GM12864 (cell line): ENCODE results near the gene PLAGL2.

Source experiments
- DNase-seq: peaks from one replicate; pipeline ENCODE4 v3.0.0-alpha.2; 2011; ENCODE audit warnings: low read depth
- H3K4me3 ChIP-seq: 2 replicates; pipeline ENCODE4 v1.5.1; 2011; ENCODE audit warnings: mild to moderate bottlenecking, low read depth, low read length, control low read depth
- TF ChIP-seq, protein P1 (sequence below): IDR thresholded peaks from 2 replicates; pipeline ENCODE4 v1.5.1; 2011; ENCODE audit warnings: low read depth, mild to moderate bottlenecking, moderate library complexity, low read length, control low read depth, inconsistent platforms; ENCODE audit errors: missing control alignments

Gene PLAGL2

DNA sequence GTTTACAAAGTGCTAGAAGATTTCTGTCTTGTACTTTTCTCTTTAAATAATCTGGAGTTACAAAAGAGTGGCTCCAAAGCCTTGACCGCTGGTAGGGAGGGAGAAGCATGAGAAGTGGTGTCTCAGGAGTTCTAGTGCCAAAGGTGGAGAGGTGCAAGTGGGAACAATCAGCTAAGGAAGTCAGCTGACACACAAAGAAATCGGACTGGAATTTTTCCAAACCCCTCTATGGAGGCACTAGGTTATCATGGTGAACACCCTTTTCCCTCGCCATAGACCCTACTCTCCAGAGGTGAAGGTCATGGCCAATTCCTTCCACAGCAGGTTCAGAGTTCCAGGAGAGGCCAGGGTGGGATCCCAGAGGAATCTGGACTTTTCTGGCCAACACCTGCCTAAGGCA, 14.8 kb downstream of the PLAGL2 start:
- DNase-seq = no peak
- TF ChIP-seq, protein P1, sequence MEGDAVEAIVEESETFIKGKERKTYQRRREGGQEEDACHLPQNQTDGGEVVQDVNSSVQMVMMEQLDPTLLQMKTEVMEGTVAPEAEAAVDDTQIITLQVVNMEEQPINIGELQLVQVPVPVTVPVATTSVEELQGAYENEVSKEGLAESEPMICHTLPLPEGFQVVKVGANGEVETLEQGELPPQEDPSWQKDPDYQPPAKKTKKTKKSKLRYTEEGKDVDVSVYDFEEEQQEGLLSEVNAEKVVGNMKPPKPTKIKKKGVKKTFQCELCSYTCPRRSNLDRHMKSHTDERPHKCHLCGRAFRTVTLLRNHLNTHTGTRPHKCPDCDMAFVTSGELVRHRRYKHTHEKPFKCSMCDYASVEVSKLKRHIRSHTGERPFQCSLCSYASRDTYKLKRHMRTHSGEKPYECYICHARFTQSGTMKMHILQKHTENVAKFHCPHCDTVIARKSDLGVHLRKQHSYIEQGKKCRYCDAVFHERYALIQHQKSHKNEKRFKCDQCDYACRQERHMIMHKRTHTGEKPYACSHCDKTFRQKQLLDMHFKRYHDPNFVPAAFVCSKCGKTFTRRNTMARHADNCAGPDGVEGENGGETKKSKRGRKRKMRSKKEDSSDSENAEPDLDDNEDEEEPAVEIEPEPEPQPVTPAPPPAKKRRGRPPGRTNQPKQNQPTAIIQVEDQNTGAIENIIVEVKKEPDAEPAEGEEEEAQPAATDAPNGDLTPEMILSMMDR = no peak
- no peak overlapping the region for H3K4me3 ChIP-seq

DNA sequence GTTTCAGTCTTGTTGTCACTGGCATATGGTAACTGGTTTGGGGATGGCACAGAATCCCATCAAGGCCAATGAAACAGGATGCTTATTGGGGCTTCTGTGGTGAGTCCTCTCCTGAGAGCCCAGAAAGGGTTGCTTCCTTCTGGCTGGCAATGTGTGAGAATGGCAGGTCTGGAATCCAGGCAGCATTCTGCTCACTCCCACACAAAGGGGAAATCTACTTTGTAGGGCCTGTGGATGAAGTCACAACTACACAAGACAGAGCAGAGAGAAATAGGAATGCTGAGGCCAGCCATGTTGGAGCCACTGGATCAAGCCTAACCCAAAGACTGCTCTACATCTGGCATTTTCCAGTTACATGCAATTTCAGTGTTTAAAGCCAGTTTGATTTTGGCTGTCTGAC, 15.7 kb downstream of the PLAGL2 start:
- no peak overlapping the region for H3K4me3 ChIP-seq
- TF ChIP-seq, protein P1 = no peak
- no peak for DNase-seq

DNA sequence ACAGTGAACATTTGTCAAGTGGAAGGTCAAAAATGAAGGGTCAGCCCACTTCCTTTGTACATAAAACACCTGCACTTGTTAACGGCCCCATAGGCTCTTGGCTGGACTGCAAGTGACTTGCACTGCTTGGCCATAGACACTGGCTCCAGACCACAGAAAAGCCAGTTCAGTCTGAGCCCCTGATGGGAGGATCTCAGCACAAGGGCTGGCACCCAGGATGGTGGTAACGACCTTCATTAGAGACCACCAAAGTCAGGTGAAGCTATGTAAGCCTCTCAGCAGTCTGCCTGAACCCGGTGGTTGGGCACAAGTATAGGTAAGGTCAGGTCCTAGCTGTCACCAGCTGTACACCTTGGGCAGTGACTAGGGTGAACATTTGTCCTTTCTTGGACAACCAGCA, 16.1 kb downstream of the PLAGL2 start:
- H3K4me3 ChIP-seq = no peak overlapping the region
- TF ChIP-seq, protein P1 = no peak
- no peak for DNase-seq

DNA sequence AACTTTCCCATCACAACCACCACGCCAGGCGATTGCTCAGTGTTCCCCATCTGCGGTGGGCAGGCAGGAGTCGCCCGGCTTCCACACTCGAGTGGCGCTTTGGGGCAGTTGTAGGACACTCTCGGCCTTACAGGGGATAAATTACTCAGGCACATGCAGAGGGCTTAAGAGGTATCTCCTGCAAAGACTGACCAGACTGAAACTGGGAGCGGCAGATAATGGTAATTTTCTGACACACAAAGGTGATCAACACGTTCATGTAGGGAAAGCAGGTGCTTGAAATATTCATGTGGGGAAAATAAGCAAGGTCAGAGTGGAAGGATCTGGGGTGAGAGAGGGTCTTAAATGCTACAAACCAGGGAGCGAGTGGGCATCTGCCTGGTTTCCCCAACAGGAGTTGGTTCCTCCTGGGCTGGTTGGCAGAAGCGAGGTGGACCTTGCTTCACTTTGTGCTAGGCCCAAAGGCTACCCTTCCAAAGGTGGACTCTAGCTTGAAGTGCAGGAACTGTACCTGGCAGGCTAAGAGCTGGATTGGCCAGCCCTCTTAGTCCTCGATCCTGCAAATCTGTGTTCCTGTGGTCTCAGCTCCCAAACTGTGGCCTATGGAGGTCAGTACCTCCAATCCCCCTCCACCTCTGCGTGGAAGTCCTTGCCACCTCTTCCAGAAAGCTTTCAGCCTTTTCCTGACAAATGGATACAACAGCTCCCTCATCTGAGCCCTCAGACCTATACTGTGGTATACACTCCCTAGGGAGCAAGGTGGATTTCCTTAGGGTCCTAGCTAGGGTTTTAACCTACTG, 16.7 kb downstream of the PLAGL2 start:
- H3K4me3 ChIP-seq = peak overlapping the region; percentile 54
- no peak for DNase-seq
- TF ChIP-seq, protein P1 = no peak

DNA sequence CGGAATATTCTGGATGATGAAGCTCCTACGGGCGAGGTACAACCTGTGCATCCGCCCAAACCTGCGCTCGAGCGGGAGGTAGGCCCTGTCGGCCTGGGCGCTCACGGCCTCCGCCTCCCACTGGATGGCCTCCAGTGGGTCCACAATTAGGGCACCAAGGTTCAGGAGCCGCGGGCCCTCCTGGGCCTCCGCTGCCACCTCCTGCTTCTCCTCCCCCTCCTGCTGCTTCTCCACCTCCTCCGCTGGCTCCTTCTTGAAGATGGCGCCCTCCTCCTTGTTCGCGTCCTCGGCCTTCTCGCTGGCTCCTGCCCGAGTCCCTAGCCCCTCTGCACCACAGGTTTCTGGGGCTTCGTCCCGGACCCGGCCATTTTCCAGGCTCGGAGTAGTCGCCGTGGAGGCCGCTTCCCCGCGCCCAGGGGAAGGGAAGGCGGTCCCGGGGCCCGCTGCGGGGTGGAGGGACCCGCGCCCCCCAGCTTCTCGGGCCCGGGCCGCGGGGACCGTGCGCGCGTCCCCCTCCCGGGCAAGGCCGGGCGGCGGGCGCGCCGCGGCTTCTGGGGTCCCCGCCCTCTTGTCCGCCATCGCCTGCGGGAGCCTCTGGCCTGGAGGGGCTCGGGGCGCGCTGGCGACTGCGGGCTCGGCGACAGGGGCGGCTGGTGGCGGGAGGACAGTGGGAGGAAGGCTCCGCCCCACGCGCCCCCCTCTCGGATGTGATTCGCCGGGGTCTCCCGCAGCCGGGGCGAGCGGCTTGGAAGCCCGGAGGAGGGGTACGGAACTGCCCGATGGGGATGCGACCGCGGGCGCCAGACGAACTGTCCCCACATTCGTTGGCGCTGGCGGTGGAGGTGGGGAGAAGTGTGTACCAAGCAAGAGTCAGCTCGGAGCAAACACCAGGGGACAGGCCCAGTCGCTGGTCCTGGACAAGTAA, 17.6 kb downstream of the PLAGL2 start:
- TF ChIP-seq, protein P1 = no peak
- DNase-seq = no peak
- peak overlapping the region; percentile 54 for H3K4me3 ChIP-seq

DNA sequence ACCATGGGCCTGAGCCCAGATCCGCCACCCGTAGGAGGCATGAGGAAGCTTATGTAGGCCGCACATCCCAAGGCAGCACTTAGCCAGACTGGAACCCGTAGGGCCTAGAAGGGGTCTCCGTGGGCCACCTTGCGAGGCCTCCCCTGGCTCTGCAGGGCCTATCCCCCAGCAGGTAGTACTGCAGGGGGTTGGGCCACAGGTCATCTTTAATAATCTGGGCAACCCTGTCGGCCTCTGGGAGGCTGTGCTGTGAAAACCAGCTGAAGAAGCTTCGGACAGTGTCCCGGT, 18.5 kb downstream of the PLAGL2 start:
- DNase-seq = no peak
- no peak overlapping the region for H3K4me3 ChIP-seq
- TF ChIP-seq, protein P1 = no peak
